Activated naive CD4-positive, alpha-beta T cell treated with anti-CD3 and anti-CD28 coated beads, Interleukin-2, amount 10 ng/mL, durations not matched to agents 7 days and 5 days (primary cell): ENCODE measurements around the gene GLIPR1.
"Not testable (repeated sequence)": the region's sequence is repeated elsewhere in the genome, so short reads cannot be mapped to it uniquely, and the experiment has no call there.

Experiments used
- CTCF ChIA-PET: fragments of 350-600 bp; sonication (Branson Sonifier 250); formaldehyde crosslinking; loops from one replicate; lab custom pipeline; 2021; ENCODE audit warnings: antibody characterized with exemption; lab: Charles Lee
- DNase-seq: peaks from one replicate; pipeline ENCODE4 v3.0.0-alpha.2; 2020
- H3K27ac Mint-ChIP-seq: one replicate; pipeline ENCODE4 v1.8.0; 2021; ENCODE audit warnings: mild to moderate bottlenecking, moderate library complexity, mixed read lengths
- H3K27me3 Mint-ChIP-seq: one replicate; pipeline ENCODE4 v1.8.0; 2021; ENCODE audit warnings: mild to moderate bottlenecking, mixed read lengths
- H3K36me3 Mint-ChIP-seq: one replicate; pipeline ENCODE4 v1.8.0; 2021; ENCODE audit warnings: mixed read lengths
- H3K4me1 Mint-ChIP-seq: one replicate; pipeline ENCODE4 v1.8.0; 2021; ENCODE audit warnings: mixed read lengths
- H3K4me3 Mint-ChIP-seq: one replicate; pipeline ENCODE4 v1.8.0; 2021; ENCODE audit warnings: mild to moderate bottlenecking, moderate library complexity, mixed read lengths
- H3K9me3 Mint-ChIP-seq: one replicate; pipeline ENCODE4 v1.8.0; 2021; ENCODE audit warnings: mixed read lengths

Gene GLIPR1

GRCh38 chr12:75509621-75510020, 29.1 kb downstream of the GLIPR1 start:
- CTCF ChIA-PET, result interaction anchor here (3.7 kb wide), 1 partner anchor 24 kb away, joined by 35 read pairs; no protein-coding TSS in a partner anchor
- Mint-ChIP-seq H3K4me3 (peak overlapping the region; percentile 97), H3K9me3 (peaks cover 2% of the 10 kb centered on the region), H3K27ac (no peak overlapping the region), H3K36me3 (peaks cover 23% of the 10 kb centered on the region), H3K4me1 (peaks cover 37% of the 10 kb centered on the region), H3K27me3 (no peaks in the 10 kb centered on the region)
- no peak for DNase-seq

GRCh38 chr12:75511116-75512048, 30.8 kb downstream of the GLIPR1 start, which contains the start of gene KRR1:
Gene KRR1, minus strand, starts transcription at chr12:75511609. Its CDS starts 12 bp downstream, at chr12:75511597.
- Mint-ChIP-seq H3K27ac (peak within 1 kb of the TSS; percentile 99), H3K4me1 (peaks cover 34% of the 10 kb centered on the region), H3K27me3 (no peaks in the 10 kb centered on the region), H3K4me3 (peak within 1 kb of the TSS; percentile 97), H3K36me3 (peaks cover 15% of the 10 kb centered on the region), H3K9me3 (peaks cover 2% of the 10 kb centered on the region)
- CTCF ChIA-PET, result interaction anchor here (0.7 to 1.9 kb wide), 3 partner anchors 23 to 74 kb away, joined by 3 to 11 read pairs (median 3); no protein-coding TSS in a partner anchor
- peak; percentile 94 for DNase-seq

DNA sequence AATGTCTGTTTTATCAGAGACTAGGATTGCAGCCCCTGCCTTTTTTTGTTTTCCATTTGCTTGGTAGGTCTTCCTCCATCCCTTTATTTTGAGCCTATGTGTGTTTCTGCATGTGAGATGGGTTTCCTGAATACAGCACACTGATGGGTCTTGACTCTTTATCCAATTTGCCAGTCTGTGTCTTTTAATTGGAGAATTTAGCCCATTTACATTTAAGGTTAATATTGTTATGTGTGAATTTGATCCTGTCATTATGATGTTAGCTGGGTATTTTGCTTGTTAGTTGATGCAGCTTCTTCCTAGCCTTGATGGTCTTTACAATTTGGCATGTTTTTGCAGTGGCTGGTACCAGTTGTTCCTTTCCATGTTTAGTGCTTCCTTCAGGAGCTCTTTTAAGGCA, 40.7 kb downstream of the GLIPR1 start:
- H3K36me3 Mint-ChIP-seq, CTCF ChIA-PET, H3K4me3 Mint-ChIP-seq, H3K27ac Mint-ChIP-seq, DNase-seq, H3K9me3 Mint-ChIP-seq, H3K4me1 Mint-ChIP-seq: not testable (repeated sequence)
- H3K27me3 Mint-ChIP-seq, result peaks cover 15% of the 10 kb centered on the region

DNA sequence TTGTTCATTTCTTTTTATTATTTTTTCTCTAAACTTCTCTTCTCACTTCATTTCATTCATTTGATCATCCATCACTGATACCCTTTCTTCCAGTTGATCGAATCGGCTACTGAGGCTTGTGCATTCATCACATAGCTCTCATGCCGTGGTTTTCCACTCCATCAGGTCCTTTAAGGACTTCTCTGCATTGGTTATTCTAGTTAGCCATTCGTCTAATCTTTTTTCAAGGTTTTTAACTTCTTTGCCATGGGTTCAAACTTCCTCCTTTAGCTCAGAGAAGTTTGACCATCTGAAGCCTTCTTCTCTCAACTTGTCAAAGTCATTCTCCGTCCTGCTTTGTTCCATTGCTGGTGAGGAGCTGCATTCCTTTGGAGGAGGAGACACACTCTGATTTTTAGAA, 41.6 kb downstream of the GLIPR1 start:
- H3K9me3 Mint-ChIP-seq, DNase-seq, H3K36me3 Mint-ChIP-seq, H3K4me1 Mint-ChIP-seq, H3K4me3 Mint-ChIP-seq, CTCF ChIA-PET: not testable (repeated sequence)
- H3K27ac Mint-ChIP-seq, result peak overlapping the region; percentile 24
- peaks cover 19% of the 10 kb centered on the region for H3K27me3 Mint-ChIP-seq

DNA sequence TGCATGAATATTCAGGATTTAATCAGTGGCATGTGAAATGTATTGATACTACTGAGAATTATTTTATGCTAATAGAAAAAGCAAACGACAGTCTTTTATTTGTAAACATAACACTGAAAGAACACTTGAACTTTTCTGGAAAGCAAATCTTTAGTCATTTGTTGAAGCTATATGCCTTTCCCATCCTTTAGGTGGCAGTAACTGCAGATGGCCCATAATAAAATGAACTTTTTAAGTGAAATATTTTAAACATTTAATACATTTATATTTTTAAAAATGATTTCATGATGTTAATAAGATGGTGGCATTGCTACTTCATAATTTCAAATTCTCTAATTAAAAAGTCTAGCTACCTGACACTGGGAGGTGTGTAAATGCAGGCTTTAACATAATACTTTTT, 44.7 kb downstream of the GLIPR1 start:
- H3K4me1 Mint-ChIP-seq, result peaks cover 7% of the 10 kb centered on the region
- CTCF ChIA-PET, result interaction anchor here (1.2 to 5.6 kb wide), 4 partner anchors 33 to 512 kb away, joined by 3 to 81 read pairs (median 16); partner anchors contain the start of gene PHLDA1
- H3K36me3 Mint-ChIP-seq, result no peaks in the 10 kb centered on the region
- H3K4me3 Mint-ChIP-seq, result no peak overlapping the region
- DNase-seq, result no peak
- H3K27ac Mint-ChIP-seq, result no peak overlapping the region
- no peaks in the 10 kb centered on the region for H3K9me3 Mint-ChIP-seq
- peaks cover 23% of the 10 kb centered on the region for H3K27me3 Mint-ChIP-seq

DNA sequence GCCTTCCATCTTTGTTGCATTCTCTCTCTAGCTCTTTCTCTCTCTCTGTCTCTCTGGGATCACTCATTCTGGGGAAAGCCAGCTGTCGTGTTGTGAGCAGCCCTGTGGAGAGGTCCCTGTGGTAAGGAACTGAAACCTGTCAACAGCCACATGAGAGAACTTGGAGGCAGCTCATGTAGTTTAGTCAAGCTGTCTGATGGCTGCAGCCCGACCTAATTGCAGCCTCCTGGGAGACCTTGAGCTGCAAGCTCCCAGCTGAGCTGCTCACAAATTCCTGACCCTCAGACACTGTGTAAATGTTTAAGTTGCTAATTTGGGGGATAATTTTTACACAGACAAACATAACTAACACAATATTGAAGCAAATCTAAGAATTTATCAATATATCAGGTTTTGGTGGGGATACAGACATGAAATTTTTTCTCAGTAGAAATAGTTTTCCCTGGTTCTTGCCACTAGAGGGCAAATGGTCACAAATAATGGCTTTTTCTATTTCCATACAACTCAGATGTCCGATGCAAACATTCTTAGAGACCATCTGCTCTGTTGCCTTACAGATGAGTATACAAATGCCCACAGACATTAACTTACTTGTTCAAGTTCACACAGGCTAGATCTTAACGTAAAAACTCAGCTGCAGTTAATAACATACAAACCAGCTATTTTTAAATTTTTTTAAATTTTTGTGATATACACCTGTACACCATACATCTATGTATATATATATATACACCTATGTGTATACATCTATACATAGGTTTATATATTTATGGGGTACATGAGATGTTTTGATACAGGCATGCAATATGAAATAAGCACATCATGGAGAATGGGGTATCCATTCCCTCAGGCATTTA, 46.3 kb downstream of the GLIPR1 start:
- peaks cover 22% of the 10 kb centered on the region for H3K27me3 Mint-ChIP-seq
- CTCF ChIA-PET, result interaction anchor here (0.5 to 5.6 kb wide), 23 partner anchors 19 to 1059 kb away, joined by 3 to 81 read pairs (median 3); partner anchors contain the start of genes BBS10 and PHLDA1
- H3K36me3 Mint-ChIP-seq, result no peaks in the 10 kb centered on the region
- H3K27ac Mint-ChIP-seq, result no peak overlapping the region
- no peaks in the 10 kb centered on the region for H3K9me3 Mint-ChIP-seq
- H3K4me3 Mint-ChIP-seq, result no peak overlapping the region
- peaks cover 7% of the 10 kb centered on the region for H3K4me1 Mint-ChIP-seq
- DNase-seq, result peak; percentile 38

DNA sequence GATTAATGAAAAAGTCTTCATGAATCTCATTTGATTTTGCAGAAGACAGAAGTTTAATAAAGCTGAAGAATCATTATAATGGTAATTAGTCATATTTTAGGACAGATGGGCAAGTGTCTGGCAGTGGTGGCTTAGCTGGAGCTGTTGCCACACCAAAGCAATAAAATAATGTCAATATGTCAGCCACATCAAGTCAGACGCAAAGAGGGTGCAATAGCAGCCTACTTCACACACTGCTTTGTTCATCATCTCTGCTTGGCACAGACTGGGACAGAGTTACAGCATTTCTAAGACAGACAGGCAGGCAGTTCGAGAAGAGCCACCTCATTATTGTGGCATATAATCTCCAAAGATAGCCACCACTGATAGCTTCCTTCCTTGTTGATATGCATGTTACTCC, 47.7 kb downstream of the GLIPR1 start:
- Mint-ChIP-seq H3K27me3 (peaks cover 8% of the 10 kb centered on the region), H3K36me3 (no peaks in the 10 kb centered on the region), H3K27ac (no peak overlapping the region), H3K4me1 (peaks cover 7% of the 10 kb centered on the region), H3K9me3 (no peaks in the 10 kb centered on the region), H3K4me3 (no peak overlapping the region)
- CTCF ChIA-PET, result interaction anchor here (0.7 to 5.6 kb wide), 7 partner anchors 21 to 819 kb away, joined by 3 to 81 read pairs (median 12); partner anchors contain the start of genes BBS10 and PHLDA1
- DNase-seq, result no peak

DNA sequence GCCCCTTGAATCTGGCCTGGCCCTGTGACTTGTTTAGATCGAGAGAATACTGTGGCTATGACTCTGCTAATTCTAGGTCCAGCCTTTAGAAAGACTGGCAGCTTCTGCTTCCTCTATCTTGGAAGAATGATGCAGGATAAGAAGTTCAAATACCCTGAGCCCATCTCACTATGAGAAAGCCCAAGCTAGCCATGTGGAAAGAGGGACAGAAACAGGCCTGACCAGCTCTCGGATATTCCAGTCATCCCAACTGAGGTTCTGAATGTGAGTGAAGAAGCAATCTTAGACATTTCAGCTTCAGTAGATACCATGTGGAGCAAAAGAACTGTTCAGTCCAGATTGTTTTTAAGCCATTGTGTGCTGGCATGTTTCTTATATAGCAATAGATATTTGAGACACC, 48.1 kb downstream of the GLIPR1 start:
- Mint-ChIP-seq H3K4me3 (no peak overlapping the region), H3K27ac (no peak overlapping the region), H3K9me3 (no peaks in the 10 kb centered on the region), H3K4me1 (peaks cover 7% of the 10 kb centered on the region), H3K36me3 (no peaks in the 10 kb centered on the region), H3K27me3 (peaks cover 7% of the 10 kb centered on the region)
- no peak for DNase-seq
- CTCF ChIA-PET, result interaction anchor here (0.7 to 5.6 kb wide), 4 partner anchors 21 to 512 kb away, joined by 3 to 81 read pairs (median 15); partner anchors contain the start of gene PHLDA1

GRCh38 chr12:75529316-75529715, 48.8 kb downstream of the GLIPR1 start:
- CTCF ChIA-PET, result interaction anchor here (5.6 kb wide), 1 partner anchor 504 kb away, joined by 81 read pairs; the partner anchor contains the start of gene PHLDA1
- H3K9me3 Mint-ChIP-seq, result no peaks in the 10 kb centered on the region
- no peak overlapping the region for H3K27ac Mint-ChIP-seq
- H3K4me1 Mint-ChIP-seq, result peaks cover 7% of the 10 kb centered on the region
- H3K4me3 Mint-ChIP-seq, result no peak overlapping the region
- peaks cover 7% of the 10 kb centered on the region for H3K27me3 Mint-ChIP-seq
- no peaks in the 10 kb centered on the region for H3K36me3 Mint-ChIP-seq
- no peak for DNase-seq

DNA sequence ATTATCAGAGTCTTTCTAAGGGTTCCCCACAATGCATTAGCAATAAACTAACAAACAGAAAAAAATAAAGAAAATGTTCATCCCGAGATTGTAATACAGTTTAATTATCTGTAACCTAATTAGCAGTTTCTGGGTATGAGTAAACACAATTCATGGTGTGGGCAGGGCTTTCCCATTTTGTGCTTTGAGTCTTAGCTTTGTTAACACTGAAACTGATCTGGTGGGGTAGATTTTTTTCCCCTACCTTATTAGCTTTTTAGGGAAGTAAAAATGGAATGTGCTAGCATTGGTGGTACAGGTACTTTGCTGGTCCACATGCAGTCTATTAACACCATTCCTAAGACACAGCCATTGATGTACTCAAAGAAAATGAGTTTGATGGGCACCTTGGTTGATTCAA, 49.3 kb downstream of the GLIPR1 start:
- H3K4me3 Mint-ChIP-seq, result no peak overlapping the region
- H3K27ac Mint-ChIP-seq, result no peak overlapping the region
- H3K36me3 Mint-ChIP-seq, result no peaks in the 10 kb centered on the region
- peaks cover 7% of the 10 kb centered on the region for H3K27me3 Mint-ChIP-seq
- CTCF ChIA-PET, result interaction anchor here (2.1 to 5.6 kb wide), 2 partner anchors 503 to 507 kb away, joined by 8 to 81 read pairs; partner anchors contain the start of gene PHLDA1
- peaks cover 7% of the 10 kb centered on the region for H3K4me1 Mint-ChIP-seq
- no peaks in the 10 kb centered on the region for H3K9me3 Mint-ChIP-seq
- DNase-seq, result no peak

- Mint-ChIP-seq H3K36me3 (no peaks in the 10 kb centered on the region), H3K4me1 (no peaks in the 10 kb centered on the region), H3K4me3 (no peak overlapping the region), H3K27ac (no peak overlapping the region), H3K27me3 (no peaks in the 10 kb centered on the region), H3K9me3 (no peaks in the 10 kb centered on the region)
- CTCF ChIA-PET, result no interaction called here
- DNase-seq, result no peak
Measured at GRCh38 chr12:75533239-75533638, 52.7 kb downstream of the GLIPR1 start.

- CTCF ChIA-PET, result no interaction called here
- Mint-ChIP-seq H3K27ac (no peak overlapping the region), H3K4me1 (no peaks in the 10 kb centered on the region), H3K36me3 (no peaks in the 10 kb centered on the region), H3K9me3 (no peaks in the 10 kb centered on the region), H3K4me3 (no peak overlapping the region), H3K27me3 (no peaks in the 10 kb centered on the region)
- no peak for DNase-seq
Measured at GRCh38 chr12:75539889-75540288, 59.3 kb downstream of the GLIPR1 start.

GRCh38 chr12:75542942-75543341, 62.4 kb downstream of the GLIPR1 start:
- H3K27me3 Mint-ChIP-seq, result peaks cover 7% of the 10 kb centered on the region
- DNase-seq, result no peak
- CTCF ChIA-PET, result interaction anchor here (0.8 kb wide), 1 partner anchor 495 kb away, joined by 3 read pairs; no protein-coding TSS in a partner anchor
- H3K27ac Mint-ChIP-seq, result no peak overlapping the region
- no peaks in the 10 kb centered on the region for H3K36me3 Mint-ChIP-seq
- H3K4me1 Mint-ChIP-seq, result no peaks in the 10 kb centered on the region
- no peaks in the 10 kb centered on the region for H3K9me3 Mint-ChIP-seq
- H3K4me3 Mint-ChIP-seq, result no peak overlapping the region
